Large intestine (tissue), 3 donors: Measurements from ENCODE around the gene FAM161A. TPM values are rescaled to one million over a fixed set of nuclear protein-coding genes. Genes with fewer than 3 reads are reported as not detected.
"Not testable (repeated sequence)": the region's sequence is repeated elsewhere in the genome, so short reads cannot be mapped to it uniquely, and the experiment has no call there.

Experiments used
- DNase-seq, 2 donors: peaks; one replicate each; pipeline versions ENCODE4 v3.0.0 to v3.0.0-alpha.2; 2013
- H3K27ac ChIP-seq: one replicate; pipeline ENCODE4 v1.5.1; 2013; ENCODE audit warnings: low read length
- H3K27me3 ChIP-seq: 2 replicates; pipeline ENCODE4 v1.6.1; 2013; ENCODE audit warnings: low read length; ENCODE audit not compliant: control insufficient read depth, insufficient read depth
- H3K36me3 ChIP-seq: 2 replicates; pipeline ENCODE4 v1.6.1; 2013; ENCODE audit warnings: low read length; ENCODE audit not compliant: control insufficient read depth, insufficient read depth
- H3K4me1 ChIP-seq: one replicate; pipeline ENCODE4 v1.6.1; 2013; ENCODE audit warnings: low read length; ENCODE audit not compliant: control insufficient read depth, insufficient read depth
- H3K4me3 ChIP-seq: one replicate; pipeline ENCODE4 v1.5.1; 2013; ENCODE audit warnings: low read length
- H3K9me3 ChIP-seq: one replicate; pipeline ENCODE4 v1.6.1; 2013; ENCODE audit warnings: mild to moderate bottlenecking, low read depth, low read length, moderate library complexity; ENCODE audit not compliant: control insufficient read depth
- WGBS: methylation state at CpG from one replicate; pipeline ENCODE4 v1.1.5; 2013; ENCODE audit warnings: low lambda C conversion rate; ENCODE audit not compliant: insufficient coverage; 5-methylcytosine and 5-hydroxymethylcytosine counted together
- polyA plus RNA-seq: library from polyadenylated mRNA; unstranded; fragments of 120-200 nt; gene quantifications from one replicate; pipeline ENCODE4 v1.2.1, GENCODE V29; 2013

The FAM161A gene
- polyA plus RNA-seq, 1 donor = 7.4 TPM

- no peaks in the 10 kb centered on the region for H3K4me1 ChIP-seq
- 100% methylated on average over 1 of the region's 3 CpGs for WGBS
- no peaks in the 10 kb centered on the region for H3K9me3 ChIP-seq
- H3K27ac ChIP-seq = no peak overlapping the region
- no peaks in the 10 kb centered on the region for H3K27me3 ChIP-seq
- no peak overlapping the region for H3K4me3 ChIP-seq
- no peak for DNase-seq
- H3K36me3 ChIP-seq = no peaks in the 10 kb centered on the region
These were observed 12.6 kb downstream of the FAM161A start for GRCh38 chr2:61841286-61841685.

- Histone ChIP-seq H3K9me3 (no peaks in the 10 kb centered on the region), H3K4me3 (no peak overlapping the region), H3K36me3 (no peaks in the 10 kb centered on the region), H3K27ac (no peak overlapping the region), H3K4me1 (no peaks in the 10 kb centered on the region), H3K27me3 (no peaks in the 10 kb centered on the region)
- DNase-seq = no peak
- WGBS = 0% methylated on average over 1 of the region's 1 CpG
These were observed 19.0 kb downstream of the FAM161A start for GRCh38 chr2:61834893-61835292.

DNA sequence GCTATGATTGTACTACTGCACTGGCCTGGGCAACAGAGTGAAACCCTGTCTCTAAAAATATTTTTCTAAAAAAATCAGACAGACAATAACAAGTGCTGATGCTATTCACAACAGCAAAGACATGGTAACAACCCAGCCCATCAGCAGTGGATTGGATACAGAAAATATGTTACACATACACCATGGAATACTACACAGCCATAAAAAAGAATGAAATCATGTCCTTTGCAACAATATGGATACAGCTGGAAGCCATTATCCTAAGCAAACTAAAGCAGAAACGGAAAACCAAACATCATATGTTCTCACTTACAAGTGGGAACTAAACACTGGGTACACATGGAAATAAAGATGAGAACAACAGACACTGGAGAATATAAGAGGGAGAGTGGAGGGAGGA is 19.9 kb downstream of the FAM161A start:
- no peak for DNase-seq
- Histone ChIP-seq H3K4me1 (no peaks in the 10 kb centered on the region), H3K27me3 (no peaks in the 10 kb centered on the region), H3K36me3 (no peaks in the 10 kb centered on the region), H3K27ac (no peak overlapping the region), H3K9me3 (no peaks in the 10 kb centered on the region), H3K4me3 (no peak overlapping the region)
- WGBS = no CpG with 5 or more reads among the region's 1 CpG

GRCh38 chr2:61832183-61832841 is 21.5 kb downstream of the FAM161A start:
- Histone ChIP-seq H3K4me3 (no peak overlapping the region), H3K36me3 (no peaks in the 10 kb centered on the region), H3K9me3 (no peaks in the 10 kb centered on the region), H3K27me3 (no peaks in the 10 kb centered on the region), H3K4me1 (no peaks in the 10 kb centered on the region), H3K27ac (no peak overlapping the region)
- no CpG with 5 or more reads among the region's 11 CpGs for WGBS
- DNase-seq = no peak

DNA sequence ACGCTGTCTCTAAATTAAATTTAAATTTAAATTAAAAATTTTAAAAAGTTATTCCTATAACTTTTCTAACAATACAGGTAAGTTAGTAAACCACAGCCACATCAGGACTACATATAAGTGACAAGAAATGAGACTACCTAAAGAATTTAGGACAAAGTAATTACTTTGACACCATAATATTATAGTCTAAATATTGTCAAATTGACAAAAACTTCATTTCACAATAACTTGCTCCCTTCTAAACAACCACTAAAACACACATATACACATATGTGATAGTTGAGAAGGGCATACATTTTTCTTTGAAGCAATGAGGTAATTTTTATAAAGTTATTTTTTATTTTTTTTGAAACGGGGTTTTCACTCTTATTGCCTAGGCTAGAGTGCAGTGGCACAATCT is 31.6 kb downstream of the FAM161A start:
- no peak for DNase-seq
- no peaks in the 10 kb centered on the region for H3K27me3 ChIP-seq
- no peaks in the 10 kb centered on the region for H3K9me3 ChIP-seq
- H3K36me3 ChIP-seq = no peaks in the 10 kb centered on the region
- H3K27ac ChIP-seq = no peak overlapping the region
- H3K4me3 ChIP-seq = no peak overlapping the region
- H3K4me1 ChIP-seq = no peaks in the 10 kb centered on the region
- WGBS = 90% methylated on average over 2 of the region's 2 CpGs

DNA sequence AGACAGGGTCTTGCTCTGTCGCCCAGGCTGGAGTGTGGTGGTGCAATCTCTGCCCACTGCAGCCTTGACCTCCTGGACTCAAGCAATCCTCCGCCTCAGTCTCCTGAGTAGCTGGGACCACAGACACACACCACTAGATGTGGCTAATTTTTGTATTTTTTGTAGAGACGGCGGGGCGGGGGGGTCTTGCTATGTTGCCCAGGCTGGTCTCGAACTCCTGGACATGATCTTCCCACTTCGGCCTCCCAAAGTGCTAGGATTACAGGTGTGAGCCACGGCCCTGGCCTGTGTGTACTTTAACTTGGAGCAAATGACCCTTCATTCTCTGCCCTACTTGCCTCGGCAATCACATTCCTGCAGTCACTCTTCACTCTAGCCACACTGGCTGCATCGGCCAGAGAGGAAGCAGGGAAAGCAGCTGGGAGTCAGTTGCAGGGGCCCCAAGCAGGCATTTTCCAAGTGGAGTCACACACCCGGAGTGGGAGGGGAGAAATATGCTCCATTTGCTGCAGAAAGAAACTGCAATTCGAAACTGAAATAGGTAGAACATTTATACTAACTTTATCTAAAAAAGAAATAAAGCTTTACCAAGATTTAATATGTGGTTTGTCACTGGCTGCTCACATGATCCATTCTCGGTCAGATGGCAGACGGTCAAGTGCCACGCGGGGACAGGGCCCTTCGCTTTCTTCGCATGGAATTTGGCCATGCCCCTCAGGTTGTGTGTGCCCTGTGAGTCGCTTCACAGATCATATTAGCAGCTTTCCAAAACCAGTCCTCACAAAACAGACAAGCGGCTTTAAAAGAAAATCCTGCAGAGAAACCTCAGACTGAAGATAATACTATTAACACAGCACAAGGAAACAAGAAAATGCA is 37.1 kb downstream of the FAM161A start:
- no peaks in the 10 kb centered on the region for H3K9me3 ChIP-seq
- H3K27me3 ChIP-seq = no peaks in the 10 kb centered on the region
- DNase-seq = no peak
- no peak overlapping the region for H3K4me3 ChIP-seq
- H3K36me3 ChIP-seq = no peaks in the 10 kb centered on the region
- 100% methylated on average over 1 of the region's 20 CpGs for WGBS
- no peak overlapping the region for H3K27ac ChIP-seq
- H3K4me1 ChIP-seq = no peaks in the 10 kb centered on the region

GRCh38 chr2:61814539-61815160 is 39.2 kb downstream of the FAM161A start:
- Histone ChIP-seq H3K4me1 (no peaks in the 10 kb centered on the region), H3K27me3 (no peaks in the 10 kb centered on the region), H3K27ac (no peak overlapping the region), H3K9me3 (no peaks in the 10 kb centered on the region), H3K4me3 (no peak overlapping the region), H3K36me3 (no peaks in the 10 kb centered on the region)
- no peak for DNase-seq
- WGBS = 70% methylated on average over 2 of the region's 6 CpGs

GRCh38 chr2:61813314-61813713 is 40.5 kb downstream of the FAM161A start:
- not testable (repeated sequence) for H3K4me3 ChIP-seq, H3K27me3 ChIP-seq, H3K4me1 ChIP-seq, H3K9me3 ChIP-seq, H3K27ac ChIP-seq, DNase-seq, H3K36me3 ChIP-seq
- WGBS = no CpG with 5 or more reads among the region's 3 CpGs

DNA sequence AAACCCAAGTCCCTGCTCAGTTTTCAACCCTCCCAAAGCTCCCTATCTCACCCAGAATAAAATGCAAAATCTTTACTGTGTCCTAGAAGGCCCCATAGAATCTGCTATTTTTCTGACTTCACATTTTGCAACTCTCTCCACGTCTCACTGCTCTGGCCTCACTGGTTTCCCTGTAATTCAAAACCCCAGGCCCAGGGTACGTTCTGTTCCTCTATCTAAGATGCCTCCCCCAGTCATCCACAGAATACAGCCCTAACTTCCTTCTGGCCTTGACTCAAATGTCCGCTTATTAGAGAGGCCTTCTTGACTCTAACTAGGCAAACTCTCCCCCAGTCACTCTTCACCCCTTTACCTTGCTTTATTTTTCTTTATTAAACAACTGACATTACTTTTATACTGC is 42.0 kb downstream of the FAM161A start:
- Histone ChIP-seq H3K4me1 (no peaks in the 10 kb centered on the region), H3K9me3 (no peaks in the 10 kb centered on the region), H3K4me3 (no peak overlapping the region), H3K27me3 (no peaks in the 10 kb centered on the region), H3K27ac (no peak overlapping the region), H3K36me3 (no peaks in the 10 kb centered on the region)
- DNase-seq = no peak
- WGBS = no CpG with 5 or more reads among the region's 3 CpGs

GRCh38 chr2:61810203-61810602 is 43.7 kb downstream of the FAM161A start:
- H3K27ac ChIP-seq, DNase-seq, H3K4me3 ChIP-seq, H3K9me3 ChIP-seq, H3K4me1 ChIP-seq, H3K27me3 ChIP-seq, H3K36me3 ChIP-seq: not testable (repeated sequence)
- no CpG with 5 or more reads among the region's 1 CpG for WGBS
